GM12892 (cell line): ENCODE measurements around the gene CLRN2.

Source experiments
- POLR2A ChIP-seq: IDR thresholded peaks from 2 replicates; pipeline ENCODE4 v1.6.1; 2011; ENCODE audit warnings: low read depth, low read length, control low read depth
- POLR2AphosphoS5 ChIP-seq: IDR thresholded peaks from 2 replicates; pipeline ENCODE4 v1.6.1; 2011; ENCODE audit warnings: low read depth, low read length, control low read depth
- TAF1 ChIP-seq: IDR thresholded peaks from 2 replicates; pipeline ENCODE4 v1.6.1; 2011; ENCODE audit warnings: low read depth, mild to moderate bottlenecking, control low read depth, low read length, borderline replicate concordance

DNA sequence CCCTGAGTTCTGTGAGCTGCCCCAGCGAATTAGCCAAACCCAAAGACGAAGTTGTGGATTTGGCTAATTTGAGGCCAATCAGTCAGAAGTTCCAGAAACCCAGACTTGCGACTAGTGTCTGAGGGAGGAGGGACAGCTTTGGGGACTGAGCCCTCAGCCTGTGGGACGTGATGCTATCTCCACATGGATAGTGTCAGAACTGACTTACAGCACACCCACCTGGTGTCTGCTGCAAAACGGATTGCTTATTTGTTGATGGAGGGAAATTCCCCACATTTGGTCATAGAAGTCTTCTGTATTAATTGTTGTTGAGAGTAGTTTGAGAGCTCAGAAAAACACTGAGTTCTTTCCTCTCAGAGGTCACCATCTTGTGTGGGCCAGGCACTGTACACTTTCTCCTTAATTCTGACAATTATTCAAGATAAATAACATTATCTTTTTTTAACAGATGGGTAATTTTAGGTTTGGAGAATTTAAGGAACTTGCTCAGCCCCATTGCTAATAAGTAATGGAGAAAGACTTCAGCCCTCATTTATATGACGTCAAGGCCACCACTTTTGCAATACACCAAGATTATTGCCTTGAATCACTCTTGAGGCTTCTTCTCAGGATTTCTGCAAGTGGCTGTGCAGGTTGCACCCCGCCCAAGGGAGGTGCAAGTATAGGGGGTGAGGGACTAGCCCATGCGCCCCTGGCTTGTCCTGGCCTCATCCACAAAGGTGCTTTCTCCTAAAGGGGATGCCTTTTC, 16.7 kb downstream of the CLRN2 start:
- no peak for TF ChIP-seq TAF1
- no peak for TF ChIP-seq POLR2A
- no peak for TF ChIP-seq POLR2AphosphoS5
